HG03571 (cell line): ENCODE data around the gene NKX2-2.

Experiments used
- ATAC-seq: cut with Tn5 transposase; IDR thresholded peaks from one replicate; pipeline ENCODE4 v1.9.1; 2021; ENCODE audit not compliant: unreplicated experiment

Gene NKX2-2

DNA sequence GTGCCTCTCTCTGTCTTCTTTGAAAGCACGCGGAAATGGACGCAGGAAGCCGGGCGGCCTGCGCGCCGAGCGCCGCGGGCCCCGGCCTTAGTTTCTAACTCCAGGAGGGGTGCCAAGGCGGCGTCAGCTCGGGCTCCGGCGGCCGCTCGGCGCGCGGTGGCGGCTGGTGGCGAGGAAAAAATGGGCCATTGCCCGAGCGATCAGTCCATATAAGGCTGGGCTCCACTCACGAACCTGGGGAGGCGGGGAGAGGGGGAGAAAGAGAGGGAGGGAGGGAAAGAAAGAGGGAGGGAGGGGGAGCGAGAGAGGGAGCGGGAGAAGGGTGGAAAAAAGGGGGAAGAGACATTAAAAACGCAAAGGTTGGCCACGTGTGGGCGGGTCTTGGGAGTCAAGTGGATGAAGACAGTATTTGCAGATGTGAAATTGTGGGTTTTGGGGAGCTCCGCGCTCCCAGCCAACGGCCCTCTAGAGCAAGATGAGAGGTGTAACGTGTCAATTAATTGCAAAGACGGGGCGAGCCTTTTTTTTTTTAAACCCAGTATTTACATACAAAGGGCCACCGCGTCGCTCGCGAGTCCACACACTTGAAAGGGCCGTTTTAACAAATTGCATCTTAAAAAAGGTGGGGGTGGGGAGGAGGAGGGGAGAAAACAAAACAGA lies at the start of gene NKX2-2:
Gene NKX2-2 (minus strand): TSS at position 184 of the 660 bp plus-strand sequence. CDS start 395 bp downstream, outside the sequence.
- no peak for ATAC-seq

DNA sequence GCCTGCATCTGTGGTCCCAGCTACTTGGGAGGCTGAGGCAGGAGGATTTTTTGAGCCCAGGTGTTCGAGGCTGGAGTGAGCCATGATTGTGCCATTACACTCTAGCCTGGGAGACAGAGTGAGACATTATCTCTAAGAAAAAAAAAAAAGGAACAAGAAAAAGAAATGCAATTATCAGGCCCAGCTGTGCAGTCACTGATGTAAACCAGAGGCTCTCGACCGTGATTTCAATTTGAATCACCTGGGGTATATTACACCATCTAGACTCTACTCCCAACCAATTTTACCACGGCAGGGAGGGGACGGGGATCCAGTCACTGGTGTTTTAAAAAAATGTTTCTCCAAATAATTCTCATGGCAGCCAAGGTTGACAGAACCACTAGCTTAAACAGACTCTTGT lies 48.8 kb upstream of the NKX2-2 start:
- no peak for ATAC-seq

DNA sequence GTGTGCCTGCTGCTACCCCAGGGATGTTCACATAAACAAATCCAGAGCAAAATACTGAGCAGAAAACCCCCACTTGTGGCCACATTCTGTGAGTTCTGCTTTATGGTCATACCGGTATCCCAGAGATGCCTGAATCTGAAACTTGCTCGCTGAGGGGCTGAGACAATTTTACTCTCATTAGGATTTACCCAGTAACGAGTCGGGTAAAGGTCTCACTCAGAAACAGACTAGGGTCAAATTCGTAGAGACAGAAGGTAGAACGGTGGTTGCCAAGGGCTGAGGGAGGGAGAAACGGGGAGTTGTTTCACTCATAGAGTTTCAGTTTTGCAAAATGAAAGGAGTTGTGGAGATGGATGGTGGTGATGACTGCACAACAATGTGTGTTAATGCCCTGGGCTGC lies 45.4 kb upstream of the NKX2-2 start:
- no peak for ATAC-seq

DNA sequence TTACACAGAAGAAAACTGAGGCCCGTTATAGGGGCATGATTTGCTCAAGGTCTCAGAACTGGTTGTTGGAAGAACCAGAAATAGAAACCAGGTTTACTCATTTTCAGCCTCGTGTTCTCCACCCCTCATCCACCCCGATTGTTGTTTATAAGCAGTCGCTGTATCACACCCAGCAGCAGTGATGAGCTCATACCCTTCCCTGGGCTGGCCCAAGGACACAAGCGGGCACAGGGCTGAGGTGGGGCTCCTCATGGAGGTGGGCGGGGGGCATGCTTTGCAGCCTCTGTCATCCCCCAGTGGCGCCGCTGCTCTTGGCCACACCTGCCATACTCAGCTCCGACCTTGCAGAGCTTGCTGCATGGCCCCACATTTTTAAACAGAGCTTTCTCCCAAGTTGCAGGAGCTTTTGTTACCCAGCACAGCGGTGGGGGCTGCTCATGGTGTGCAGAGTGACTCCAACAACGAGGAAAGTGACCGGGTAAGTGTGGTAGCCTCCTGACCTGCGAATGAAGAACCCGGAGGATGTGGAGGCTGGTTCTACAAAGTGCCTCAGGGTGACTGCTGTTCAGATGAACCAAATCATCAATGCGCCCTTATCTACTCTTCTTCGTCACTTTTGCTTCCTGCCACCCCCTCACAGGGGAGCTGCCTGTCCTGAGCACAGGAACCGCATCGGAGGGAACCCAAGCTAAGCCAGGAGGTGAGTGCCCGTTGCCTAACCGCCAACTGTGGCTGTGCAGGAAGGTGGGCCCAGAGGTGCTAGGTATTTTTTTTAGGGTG lies 43.6 kb upstream of the NKX2-2 start:
- ATAC-seq = no peak

DNA sequence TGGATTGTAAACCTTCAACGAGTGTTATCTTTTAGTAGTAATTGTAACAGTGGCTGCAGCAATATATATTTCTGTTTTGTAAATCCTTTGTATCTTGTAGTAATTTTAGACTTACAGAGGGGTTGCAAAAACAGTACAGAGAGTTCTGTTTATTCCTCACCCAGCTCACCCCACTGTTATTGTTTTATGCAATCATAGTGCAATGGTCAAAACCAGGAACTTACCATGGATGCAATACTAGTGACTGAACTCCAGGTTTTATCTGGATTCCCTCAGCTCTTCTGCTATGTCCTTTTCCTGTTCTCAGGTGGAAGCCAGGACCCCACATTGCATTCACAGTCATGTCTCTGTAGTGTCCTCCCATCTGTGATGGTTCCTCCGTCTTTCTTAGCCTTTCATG lies 42.5 kb upstream of the NKX2-2 start:
- no peak for ATAC-seq

DNA sequence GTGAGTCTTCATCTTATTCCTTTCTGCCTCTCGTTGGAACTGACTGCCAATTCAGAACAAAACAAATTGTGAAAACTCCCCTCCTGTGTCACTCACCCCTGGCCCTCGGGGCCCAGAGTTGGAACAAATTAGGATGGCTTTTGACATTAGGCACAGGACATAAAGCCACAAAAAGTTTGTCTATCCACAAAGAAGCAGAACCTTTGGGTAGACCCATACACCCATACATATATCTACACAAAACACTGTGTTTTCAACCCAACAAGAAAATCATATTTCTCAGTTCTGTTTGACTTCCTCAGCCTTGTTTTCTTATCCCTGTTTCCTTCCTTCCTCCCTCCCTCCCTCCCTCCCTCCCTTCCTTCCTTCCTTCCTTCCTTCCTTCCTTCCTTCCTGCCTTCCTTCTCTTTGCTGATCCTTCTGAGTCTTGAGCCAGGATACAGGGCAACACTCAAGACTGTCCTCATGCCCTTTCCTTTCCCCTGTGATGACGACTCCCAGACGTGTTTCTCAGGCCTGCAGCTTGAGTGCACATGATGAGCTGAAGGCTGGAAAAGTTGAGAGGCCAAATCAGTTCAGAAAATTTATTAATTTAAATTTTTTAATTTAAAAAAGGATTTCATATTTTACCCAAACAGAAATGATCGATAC lies 41.7 kb upstream of the NKX2-2 start:
- no peak for ATAC-seq

DNA sequence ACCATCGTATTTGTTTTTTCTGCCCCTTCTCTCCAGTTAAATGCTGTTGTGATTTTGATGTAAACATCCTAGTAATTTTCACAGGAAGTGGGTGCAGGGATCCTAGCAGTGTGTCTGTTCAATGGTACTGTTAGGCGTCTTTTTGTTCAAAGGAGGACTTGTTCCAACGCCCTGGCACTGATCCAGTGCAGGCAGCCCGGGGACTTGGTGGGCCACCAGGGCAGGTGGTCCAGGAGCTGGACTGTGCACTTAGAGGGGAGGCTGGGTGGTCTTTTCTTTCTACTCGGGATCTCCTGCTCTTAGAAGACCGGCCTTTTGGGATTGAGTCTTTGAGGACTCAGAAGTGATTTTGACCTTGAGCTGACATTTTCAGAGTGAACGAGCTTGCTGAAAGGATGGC lies 41.1 kb upstream of the NKX2-2 start:
- ATAC-seq = no peak

DNA sequence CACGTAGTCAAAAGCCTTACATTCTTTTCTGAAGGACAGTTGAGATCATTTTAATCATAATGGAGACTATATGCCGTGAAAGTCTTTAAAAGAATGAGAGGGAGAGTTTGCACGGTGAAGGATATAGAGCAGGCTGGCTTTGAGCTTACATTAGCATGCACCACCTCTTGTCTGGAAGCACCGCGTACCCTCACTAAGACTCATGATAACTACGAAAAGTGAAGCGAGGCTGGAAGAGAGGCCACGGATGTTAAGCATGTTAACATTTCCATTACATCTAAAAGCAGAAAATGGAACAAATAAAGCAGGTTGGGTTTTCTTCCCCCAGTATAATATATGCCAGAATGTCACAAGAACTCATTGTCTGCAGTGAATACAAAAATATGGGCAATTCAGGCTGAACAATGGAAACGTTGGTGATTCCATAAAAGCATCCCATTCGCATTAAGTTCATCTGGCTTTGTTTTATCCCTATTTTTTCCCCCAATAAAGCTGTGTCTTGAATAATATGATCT lies 40.6 kb upstream of the NKX2-2 start:
- ATAC-seq = no peak

DNA sequence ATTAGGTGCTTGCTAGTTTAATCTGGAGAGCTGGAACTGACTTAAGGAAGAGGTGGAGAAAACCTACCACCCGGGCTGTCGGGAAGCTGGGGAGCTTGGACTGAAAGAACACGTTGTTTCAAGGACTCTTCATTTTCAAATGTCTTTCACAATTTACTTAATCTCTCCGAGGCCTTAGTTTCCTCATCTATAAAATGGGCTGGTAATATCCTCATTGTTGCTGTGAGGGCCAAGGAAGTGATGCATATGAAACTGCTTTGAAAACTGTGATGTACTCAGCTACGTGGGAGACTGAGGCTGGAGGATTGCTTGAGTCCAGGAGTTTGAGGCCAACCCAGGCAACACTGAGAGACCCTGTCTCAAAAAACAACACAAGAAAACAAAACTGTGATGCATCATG lies 36.7 kb upstream of the NKX2-2 start:
- no peak for ATAC-seq

DNA sequence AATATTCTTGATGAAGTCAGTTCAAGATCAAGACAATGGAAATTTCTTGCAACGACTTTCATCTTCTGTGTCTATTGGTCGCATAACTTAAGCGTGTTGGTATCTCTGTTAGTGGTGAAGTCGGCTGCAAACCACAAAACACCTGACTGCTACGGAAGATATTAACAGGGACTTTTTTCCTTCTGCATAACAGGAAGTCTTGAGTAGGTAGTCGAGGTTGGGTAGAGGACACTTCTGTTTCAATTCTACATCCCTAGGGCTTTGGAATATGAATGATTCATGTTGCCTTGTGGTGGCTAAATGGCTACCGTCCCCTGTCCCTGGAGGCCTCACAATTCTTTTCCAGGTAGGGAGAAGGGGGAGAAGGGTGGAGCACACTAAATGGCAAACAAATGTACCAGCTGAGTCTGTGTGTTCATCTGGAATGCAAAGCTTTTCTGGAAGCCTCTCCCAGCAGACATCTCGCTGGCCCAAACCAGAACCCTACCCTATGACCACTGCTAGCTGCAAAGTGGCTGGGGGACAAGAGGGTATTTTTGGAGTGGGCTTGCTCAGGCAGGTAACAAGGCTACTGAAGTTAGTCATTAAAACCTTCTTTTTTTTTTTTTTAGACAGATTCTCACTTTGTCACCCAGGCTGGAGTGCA lies 34.6 kb upstream of the NKX2-2 start:
- ATAC-seq = no peak

DNA sequence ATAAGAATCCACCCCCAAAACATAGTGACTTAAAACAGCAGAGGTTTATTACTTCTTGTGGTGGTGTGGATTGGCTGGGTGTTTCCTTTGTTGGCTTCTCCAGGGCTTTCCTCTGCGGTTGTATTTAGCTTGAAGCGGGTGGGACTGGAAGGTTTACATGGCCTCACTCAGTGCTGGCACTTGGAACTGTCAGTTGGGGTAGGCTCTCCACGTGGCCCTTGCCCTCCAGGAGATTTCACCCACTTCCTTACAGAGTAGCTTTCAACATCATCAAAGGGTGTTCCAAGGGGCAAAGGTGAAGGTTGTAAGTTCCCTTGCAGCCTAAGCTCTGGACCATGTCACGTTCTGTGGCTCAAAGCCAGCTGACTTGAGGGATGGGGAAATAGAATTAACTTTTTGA lies 32.5 kb upstream of the NKX2-2 start:
- ATAC-seq = no peak

DNA sequence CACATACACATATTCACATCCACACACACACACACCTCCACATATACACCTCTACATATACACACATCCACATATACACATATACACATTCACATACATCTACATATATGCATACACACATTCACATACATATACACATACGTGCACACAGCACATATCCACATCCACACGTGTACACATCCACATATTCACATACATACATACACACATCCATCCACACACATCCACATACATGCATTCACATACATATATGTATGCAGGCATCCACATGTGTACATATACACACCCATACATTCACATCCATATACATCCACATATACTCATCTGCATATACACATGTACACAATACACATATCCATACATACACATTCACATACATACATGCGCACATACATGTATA lies 25.6 kb upstream of the NKX2-2 start:
- no peak for ATAC-seq

DNA sequence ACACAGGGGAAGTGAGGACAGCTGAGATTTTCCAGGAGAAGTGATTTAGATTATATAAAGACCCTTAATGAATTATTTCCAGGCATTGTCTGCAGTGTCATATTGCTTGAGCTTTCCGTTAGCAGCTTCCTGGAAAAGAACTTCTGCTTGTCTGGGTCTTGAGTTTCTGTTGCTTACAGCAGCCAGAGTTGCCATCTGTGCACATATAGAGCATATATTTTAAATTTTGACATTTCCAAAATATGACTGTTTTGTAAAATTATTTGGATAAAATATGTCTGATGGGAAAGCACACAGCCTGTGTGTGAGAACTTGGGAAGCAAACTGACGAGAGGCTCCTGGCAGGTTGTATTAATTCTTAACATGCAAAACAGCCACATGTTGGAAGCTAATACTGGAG lies 21.0 kb upstream of the NKX2-2 start:
- ATAC-seq = no peak

DNA sequence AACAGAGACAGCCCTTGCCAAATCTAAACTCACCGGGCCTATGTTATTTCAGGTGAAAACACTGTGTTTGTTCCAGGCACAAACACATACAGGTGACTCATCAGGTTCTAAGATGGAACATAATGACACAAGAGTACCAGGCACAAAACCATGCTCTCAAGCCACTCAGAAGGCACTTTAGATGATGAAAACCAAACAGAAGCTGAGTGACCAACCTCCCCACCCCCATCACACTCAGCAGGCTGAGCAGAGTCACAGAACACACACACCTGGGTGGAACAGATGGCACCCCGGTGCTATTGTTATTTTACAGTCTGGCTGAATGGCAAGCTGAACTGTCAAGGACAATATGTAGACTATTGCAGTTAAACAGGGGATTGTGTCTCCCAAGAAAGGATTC lies 20.6 kb upstream of the NKX2-2 start:
- ATAC-seq = no peak

DNA sequence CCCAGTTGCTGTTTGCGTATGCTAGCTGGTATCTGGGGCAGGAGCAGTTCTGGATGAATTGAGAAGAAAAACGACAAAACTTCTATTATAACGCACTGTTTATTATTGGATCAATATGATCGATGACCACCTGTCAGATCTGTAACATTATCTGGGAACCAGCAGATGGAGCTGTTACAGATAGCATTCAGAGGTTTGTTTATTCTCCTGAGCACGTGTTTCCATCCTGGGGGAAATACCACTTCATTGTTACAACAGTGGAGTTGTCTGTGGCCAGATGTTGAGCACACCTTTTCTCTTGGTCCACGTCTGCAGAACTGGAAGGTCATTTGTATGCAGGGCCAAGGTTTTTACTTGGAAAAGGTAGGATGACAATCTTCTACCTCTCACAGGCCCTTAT lies 16.0 kb upstream of the NKX2-2 start:
- no peak for ATAC-seq

DNA sequence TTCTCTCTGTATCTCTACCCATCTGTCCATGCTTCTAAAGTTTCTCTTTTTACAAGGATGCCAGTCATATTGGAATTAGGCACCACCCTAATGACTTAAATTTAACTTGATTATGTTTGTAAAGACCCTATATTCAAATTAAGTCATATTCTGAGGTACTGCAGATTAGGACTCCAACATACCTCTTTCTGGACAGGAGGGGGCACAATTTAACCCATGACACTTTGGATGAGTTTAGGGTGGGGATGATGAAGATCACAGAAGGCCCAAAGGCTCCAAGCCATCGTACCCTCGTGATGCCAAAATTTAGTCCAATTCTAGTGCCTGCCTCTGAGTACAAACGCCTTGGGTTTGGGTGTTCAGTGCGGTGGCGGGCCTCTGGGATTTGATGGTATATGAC lies 15.0 kb upstream of the NKX2-2 start:
- ATAC-seq = no peak

DNA sequence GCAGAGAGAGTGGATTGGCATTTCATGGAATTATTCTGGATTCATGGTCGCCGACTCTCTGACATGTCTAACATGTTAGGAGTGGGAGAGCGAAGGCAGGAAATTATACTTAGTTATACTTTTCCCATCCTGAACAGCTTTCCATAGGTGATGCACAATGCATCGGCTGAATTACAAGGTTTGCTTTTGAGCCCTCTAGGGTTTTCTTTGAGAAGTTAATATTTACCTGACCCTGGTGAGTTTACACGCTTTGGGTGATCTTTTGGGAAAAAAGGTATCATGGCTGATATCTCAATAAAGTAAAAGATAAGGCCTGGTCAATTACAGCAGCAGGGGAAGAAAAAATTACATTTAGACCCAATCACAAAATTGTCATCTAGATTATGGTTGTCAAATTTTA lies 14.0 kb upstream of the NKX2-2 start:
- no peak for ATAC-seq

DNA sequence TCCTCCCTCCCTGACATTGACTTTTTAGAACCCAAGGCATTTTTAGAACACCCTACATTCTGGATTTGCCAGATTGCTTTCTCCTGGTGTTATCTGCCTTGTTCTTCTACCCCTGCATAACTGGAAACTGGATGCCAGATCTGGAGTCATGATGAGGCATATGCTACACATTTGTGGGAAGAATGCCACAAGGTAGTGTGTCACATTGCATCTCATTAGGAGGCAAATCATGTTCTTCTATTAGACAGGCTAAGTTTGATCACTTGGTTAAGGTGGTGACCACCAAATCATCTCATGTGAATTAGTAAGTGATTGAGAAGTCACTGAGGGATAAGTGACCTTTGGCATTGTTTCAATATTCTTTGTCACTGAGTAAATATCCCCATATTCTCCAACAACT lies 12.9 kb upstream of the NKX2-2 start:
- ATAC-seq = no peak

DNA sequence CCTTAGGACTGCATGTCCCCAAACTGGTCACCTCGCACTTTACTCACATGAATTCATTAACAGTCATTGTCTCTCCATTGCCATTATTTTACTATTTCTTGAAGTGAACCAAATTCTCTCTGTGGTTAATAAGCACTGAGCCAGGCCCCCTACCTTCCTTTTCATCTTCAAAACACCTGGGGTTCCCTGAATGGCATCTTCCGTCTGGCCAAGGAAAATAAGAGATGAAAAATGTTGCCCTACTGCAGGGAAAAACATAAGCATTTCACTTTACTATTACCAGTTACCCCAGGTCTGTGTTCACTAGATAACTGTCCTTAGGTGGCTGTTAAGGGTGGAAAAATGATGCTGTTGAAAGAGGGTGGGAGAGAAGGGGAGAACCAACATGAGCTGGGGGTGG lies 10.0 kb upstream of the NKX2-2 start:
- no peak for ATAC-seq

DNA sequence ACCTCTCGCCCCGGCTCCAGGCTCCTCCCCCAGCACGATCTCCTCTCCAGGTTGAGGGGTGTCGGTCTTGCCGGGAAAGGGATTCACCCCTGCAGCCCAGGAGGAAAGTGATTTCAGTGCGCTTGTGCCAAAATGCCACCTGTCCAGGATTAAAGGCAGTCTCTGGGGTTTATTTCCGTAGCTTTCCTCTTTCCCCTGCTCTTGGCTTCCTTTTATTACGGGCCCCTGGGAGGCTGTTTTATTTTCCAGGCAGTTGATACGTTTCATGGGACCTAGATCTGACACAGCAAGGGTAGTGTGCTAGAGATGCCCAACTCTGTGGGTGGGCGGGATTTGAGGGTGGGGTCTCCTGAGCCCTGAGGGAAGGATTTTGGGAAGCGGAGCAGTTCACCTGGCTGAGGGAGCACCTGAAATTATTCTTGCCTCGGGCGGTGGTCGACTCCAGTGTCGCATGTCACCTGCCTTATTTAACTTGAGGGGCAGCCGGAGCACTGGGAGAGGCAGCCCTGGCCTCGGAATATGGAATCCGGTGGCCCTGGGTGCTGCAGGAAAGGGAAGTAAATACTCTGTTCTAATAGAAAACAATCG lies 9.5 kb upstream of the NKX2-2 start:
- ATAC-seq = no peak
